ENCODE data around the gene LSM4. TPM values are rescaled to one million over a fixed set of nuclear protein-coding genes. Genes with fewer than 3 reads are reported as not detected.

The LSM4 gene
- total and polyA plus RNA-seq, 2 of the 13 experiments (the other 11 are each of a cell fraction or from before 2014, with no cell fraction given): 65.8 to 166 TPM

- TF ChIP-seq MEF2D (CRISPR knock-in tag; IDR thresholded peaks at IDR 0.05) (no peak), CCDC6 (CRISPR knock-in tag; IDR thresholded peaks at IDR 0.05) (no peak), ZNF672 (CRISPR knock-in tag; IDR thresholded peaks at IDR 0.05) (no peak), IKZF4 (CRISPR knock-in tag; IDR thresholded peaks at IDR 0.05; ENCODE audit: borderline replicate concordance, low read depth, not compliant biosample characterization) (no peak), ZNF570 (CRISPR knock-in tag; IDR thresholded peaks at IDR 0.05; ENCODE audit: borderline replicate concordance) (no peak), ZNF747 (CRISPR knock-in tag; IDR thresholded peaks at IDR 0.05; ENCODE audit: borderline replicate concordance) (no peak), DNMT1 (CRISPR knock-in tag; IDR thresholded peaks at IDR 0.05) (no peak), ZNF775 (CRISPR knock-in tag; IDR thresholded peaks at IDR 0.05; ENCODE audit: borderline replicate concordance) (no peak), PAWR (CRISPR knock-in tag; IDR thresholded peaks at IDR 0.05; ENCODE audit: borderline replicate concordance) (no peak), MYPOP (CRISPR knock-in tag; IDR thresholded peaks at IDR 0.05) (no peak), ZNF567 (CRISPR knock-in tag; IDR thresholded peaks at IDR 0.05; ENCODE audit: borderline replicate concordance) (no peak), MAX (IDR thresholded peaks at IDR 0.05) (no peak), ZBTB39 (CRISPR knock-in tag; IDR thresholded peaks at IDR 0.05) (no peak), ZNF441 (CRISPR knock-in tag; IDR thresholded peaks at IDR 0.05; ENCODE audit: borderline replicate concordance) (no peak), ZGPAT (CRISPR knock-in tag; IDR thresholded peaks at IDR 0.05) (no peak), EHMT2 (IDR thresholded peaks at IDR 0.05; ENCODE audit: borderline replicate concordance, low read depth, low read length) (no peak), MXD3 (CRISPR knock-in tag; IDR thresholded peaks at IDR 0.05) (no peak), HDAC1 (CRISPR knock-in tag; IDR thresholded peaks at IDR 0.05) (no peak), MTF2 (CRISPR knock-in tag; IDR thresholded peaks at IDR 0.05; ENCODE audit: borderline replicate concordance) (no peak), PAF1 (CRISPR knock-in tag; IDR thresholded peaks at IDR 0.05) (no peak), FOSL2 (CRISPR knock-in tag; IDR thresholded peaks at IDR 0.05) (no peak), GTF3A (CRISPR knock-in tag; conservative IDR thresholded peaks at IDR 0.05) (no peak), TIGD3 (CRISPR knock-in tag; IDR thresholded peaks at IDR 0.05; ENCODE audit: borderline replicate concordance) (no peak), ZNF605 (CRISPR knock-in tag; IDR thresholded peaks at IDR 0.05) (peak; percentile 61), U2AF1 (optimal IDR thresholded peaks at IDR 0.05; ENCODE audit: low read depth, low read length) (no peak), KAT2B (IDR thresholded peaks at IDR 0.05; ENCODE audit: borderline replicate concordance, low read depth, low read length) (no peak)
Observed at GRCh38 chr19:18322318-18322758, 538 bp downstream of the LSM4 start (continued).
